Measurements from ENCODE around the gene HHAT.

Gene HHAT

DNA sequence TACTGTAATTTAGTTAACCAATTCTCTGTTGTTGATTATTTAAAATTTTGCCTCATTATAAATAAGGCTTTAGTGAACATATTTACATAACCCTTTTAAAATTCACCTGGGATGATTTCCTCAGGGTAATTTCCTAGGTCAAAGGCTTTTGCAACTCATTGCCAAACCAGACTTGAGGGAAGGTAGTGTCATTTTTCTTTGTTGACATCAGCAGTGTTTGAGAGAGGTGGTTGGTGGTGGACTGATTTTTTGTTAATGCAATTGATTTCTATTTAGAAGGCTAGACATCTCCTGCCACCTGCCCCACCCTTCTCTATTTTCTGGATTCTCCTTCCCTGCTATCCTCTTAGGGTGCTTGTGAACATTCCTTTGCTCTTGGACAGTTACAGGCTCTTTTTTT is 116.8 kb downstream of the HHAT start:
- H3K36me3 Mint-ChIP-seq (ENCODE audit: low read depth) = no peaks in the 10 kb centered on the region
- no peak overlapping the region for H3K4me3 Mint-ChIP-seq
- ATAC-seq = no peak
- DNase-seq = no peak
- no peaks in the 10 kb centered on the region for H3K9me3 Mint-ChIP-seq
- peaks cover 3% of the 10 kb centered on the region for H3K27me3 Mint-ChIP-seq
- H3K27ac Mint-ChIP-seq = no peak overlapping the region
- H3K4me1 Mint-ChIP-seq = peaks cover 34% of the 10 kb centered on the region

DNA sequence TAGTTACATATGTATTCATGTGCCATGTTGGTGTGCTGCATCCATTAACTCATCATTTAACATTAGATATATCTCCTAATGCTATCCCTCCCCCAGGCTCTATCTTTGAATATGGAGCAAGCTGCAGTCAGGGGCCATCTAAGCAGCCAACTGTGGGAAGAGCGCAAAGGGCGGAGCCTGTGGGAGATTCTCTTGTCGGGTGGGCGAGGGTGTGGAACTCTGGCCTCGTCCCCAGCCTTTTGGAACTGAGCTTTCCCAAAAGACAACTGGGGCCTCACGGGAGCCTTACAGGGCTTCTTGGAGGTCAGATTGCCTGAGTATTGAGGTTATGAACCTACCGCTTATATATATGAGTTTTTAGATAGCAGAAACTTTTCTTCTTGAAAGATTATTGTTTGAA is 117.2 kb downstream of the HHAT start:
- Mint-ChIP-seq H3K36me3 (ENCODE audit: low read depth) (no peaks in the 10 kb centered on the region), H3K4me1 (peaks cover 34% of the 10 kb centered on the region), H3K27ac (peak overlapping the region; percentile 83), H3K9me3 (no peaks in the 10 kb centered on the region), H3K4me3 (peak overlapping the region; percentile 40), H3K27me3 (peaks cover 3% of the 10 kb centered on the region)
- ATAC-seq = no peak
- DNase-seq = no peak

DNA sequence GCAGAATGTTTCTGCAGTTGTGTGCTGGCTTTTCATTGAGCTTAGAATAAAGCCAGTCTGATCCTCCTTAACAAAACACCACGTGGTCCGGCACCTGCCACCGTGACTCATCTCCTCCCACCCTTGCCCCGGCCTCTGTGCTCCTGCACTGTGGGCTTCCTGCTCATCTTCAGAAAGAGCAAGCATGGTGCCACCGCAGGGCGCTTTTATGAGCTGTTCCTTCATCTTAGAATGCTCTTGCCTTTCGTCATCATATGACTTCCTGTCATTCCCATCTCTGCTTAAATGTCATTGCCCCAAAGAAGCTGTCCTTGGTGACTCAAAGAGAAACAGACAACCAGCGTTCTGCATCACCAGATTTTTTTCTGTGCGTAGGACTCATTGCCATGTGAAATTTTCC is 117.8 kb downstream of the HHAT start:
- peaks cover 3% of the 10 kb centered on the region for H3K27me3 Mint-ChIP-seq
- peak; percentile 80 for DNase-seq
- H3K9me3 Mint-ChIP-seq = no peaks in the 10 kb centered on the region
- peak overlapping the region; percentile 83 for H3K27ac Mint-ChIP-seq
- H3K36me3 Mint-ChIP-seq (ENCODE audit: low read depth) = no peaks in the 10 kb centered on the region
- ATAC-seq = peak; percentile 100
- H3K4me1 Mint-ChIP-seq = peaks cover 34% of the 10 kb centered on the region
- H3K4me3 Mint-ChIP-seq = peak overlapping the region; percentile 40

- Mint-ChIP-seq H3K4me1 (peaks cover 34% of the 10 kb centered on the region), H3K4me3 (no peak overlapping the region), H3K36me3 (ENCODE audit: low read depth) (no peaks in the 10 kb centered on the region), H3K9me3 (no peaks in the 10 kb centered on the region), H3K27ac (peak overlapping the region; percentile 83), H3K27me3 (peaks cover 3% of the 10 kb centered on the region)
- no peak for ATAC-seq
- no peak for DNase-seq
Measured at GRCh38 chr1:210447456-210448057, 118.9 kb downstream of the HHAT start.

DNA sequence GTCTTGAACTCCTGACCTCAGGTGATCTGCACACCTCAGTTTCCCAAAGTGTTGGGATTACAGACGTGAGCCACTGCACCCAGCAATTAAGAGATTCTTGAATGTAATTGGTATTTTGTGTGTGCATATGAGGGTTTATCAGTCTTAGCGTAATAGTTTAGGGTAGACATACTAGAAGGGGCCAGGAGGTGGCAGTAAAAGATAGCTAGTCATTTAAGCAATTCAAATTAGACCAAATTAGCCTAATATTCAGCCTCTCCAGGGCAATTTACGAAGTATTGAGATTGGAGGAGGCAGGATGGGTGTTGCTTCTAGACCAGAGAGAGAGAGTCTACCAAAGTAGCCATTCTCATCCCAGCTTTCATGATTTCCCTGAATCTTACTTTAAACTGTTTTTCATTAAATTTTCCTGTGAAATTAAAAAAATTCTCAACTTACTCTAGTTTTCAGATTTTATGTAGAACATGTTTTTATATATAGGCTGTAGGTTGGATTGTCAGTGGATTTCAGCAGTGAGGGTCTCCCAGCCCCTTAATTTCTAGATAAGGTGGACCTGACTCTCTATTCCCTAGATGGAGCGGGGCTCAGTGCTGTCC is 119.7 kb downstream of the HHAT start:
- H3K4me3 Mint-ChIP-seq = no peak overlapping the region
- peak; percentile 19 for DNase-seq
- no peak for ATAC-seq
- peaks cover 3% of the 10 kb centered on the region for H3K27me3 Mint-ChIP-seq
- no peak overlapping the region for H3K27ac Mint-ChIP-seq
- no peaks in the 10 kb centered on the region for H3K9me3 Mint-ChIP-seq
- peaks cover 34% of the 10 kb centered on the region for H3K4me1 Mint-ChIP-seq
- H3K36me3 Mint-ChIP-seq (ENCODE audit: low read depth) = no peaks in the 10 kb centered on the region

DNA sequence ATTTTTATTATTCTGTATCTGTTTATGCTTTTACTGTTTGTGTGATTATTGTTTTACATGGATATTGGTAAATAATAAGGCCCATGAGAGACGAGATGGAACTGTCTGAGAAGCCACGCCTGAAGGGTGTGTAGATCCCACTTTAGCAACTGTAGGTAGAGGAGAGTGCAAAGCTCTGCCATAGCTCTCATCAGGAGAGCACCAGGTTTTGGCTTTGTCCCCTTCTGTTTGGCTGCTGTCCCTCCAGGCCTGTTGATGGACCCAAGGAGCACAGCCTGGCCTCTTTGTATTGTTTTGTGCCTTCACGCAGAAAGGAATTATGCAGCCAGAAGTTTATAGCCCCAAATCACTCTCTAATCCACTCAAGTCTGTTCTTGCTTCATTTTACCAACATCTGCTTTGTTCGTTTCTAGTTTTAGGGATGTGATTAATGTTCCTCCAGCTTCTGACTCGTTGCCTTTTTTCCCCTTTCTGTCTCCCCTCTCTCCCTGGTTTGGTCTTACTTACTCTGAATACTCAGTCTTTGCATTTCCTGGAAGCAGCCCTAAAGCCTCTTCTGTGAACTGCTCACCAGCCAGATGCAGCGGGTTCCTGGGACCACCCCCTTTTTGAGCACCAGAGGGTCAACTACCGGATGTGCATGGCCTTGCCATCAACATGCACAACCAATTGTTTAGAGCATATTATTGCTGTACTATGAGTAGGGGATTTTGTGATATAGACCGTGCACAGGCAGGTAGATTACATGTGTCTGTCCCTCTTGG is 127.3 kb downstream of the HHAT start:
- Mint-ChIP-seq H3K36me3 (ENCODE audit: low read depth) (no peaks in the 10 kb centered on the region), H3K27me3 (no peaks in the 10 kb centered on the region), H3K27ac (no peak overlapping the region), H3K4me1 (no peaks in the 10 kb centered on the region), H3K4me3 (no peak overlapping the region), H3K9me3 (no peaks in the 10 kb centered on the region)
- DNase-seq (no peak), ATAC-seq (no peak)

DNA sequence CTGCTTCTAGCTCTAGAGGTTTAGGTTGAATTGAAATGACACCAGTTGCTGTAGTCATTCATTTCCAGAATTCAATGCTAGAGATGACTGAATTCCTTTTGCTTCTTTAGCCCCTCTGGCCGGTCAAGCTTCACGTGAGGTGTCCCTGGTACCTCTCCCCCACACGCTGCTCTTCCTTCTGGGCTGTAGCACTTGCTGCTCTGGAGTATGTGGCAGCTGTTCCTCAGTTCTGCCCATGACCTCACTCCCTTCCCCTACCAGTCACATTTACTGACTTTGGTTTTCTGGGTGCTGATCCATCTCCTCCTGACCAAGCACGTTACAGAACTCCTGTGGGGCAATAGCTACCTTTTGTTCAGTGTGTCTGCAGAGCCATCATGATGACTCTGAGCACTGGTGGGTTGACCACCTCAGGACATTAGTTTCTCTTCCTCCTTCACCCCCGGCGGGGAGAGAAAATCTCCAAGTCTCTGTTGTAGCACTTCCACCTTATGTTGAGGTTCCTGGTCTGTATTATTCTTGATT is 128.1 kb downstream of the HHAT start:
- Mint-ChIP-seq H3K9me3 (no peaks in the 10 kb centered on the region), H3K4me3 (no peak overlapping the region), H3K27me3 (no peaks in the 10 kb centered on the region), H3K4me1 (no peaks in the 10 kb centered on the region), H3K27ac (no peak overlapping the region), H3K36me3 (ENCODE audit: low read depth) (no peaks in the 10 kb centered on the region)
- no peak for ATAC-seq
- no peak for DNase-seq

GRCh38 chr1:210457568-210457967 is 128.9 kb downstream of the HHAT start:
- Mint-ChIP-seq H3K4me3 (no peak overlapping the region), H3K9me3 (no peaks in the 10 kb centered on the region), H3K4me1 (no peaks in the 10 kb centered on the region), H3K27ac (no peak overlapping the region), H3K27me3 (no peaks in the 10 kb centered on the region), H3K36me3 (ENCODE audit: low read depth) (no peaks in the 10 kb centered on the region)
- DNase-seq (no peak), ATAC-seq (no peak)

GRCh38 chr1:210464519-210465039 is 135.9 kb downstream of the HHAT start:
- H3K27ac Mint-ChIP-seq = no peak overlapping the region
- H3K36me3 Mint-ChIP-seq (ENCODE audit: low read depth) = no peaks in the 10 kb centered on the region
- H3K4me3 Mint-ChIP-seq = no peak overlapping the region
- no peaks in the 10 kb centered on the region for H3K9me3 Mint-ChIP-seq
- ATAC-seq = peak; percentile 85
- H3K27me3 Mint-ChIP-seq = no peaks in the 10 kb centered on the region
- peaks cover 21% of the 10 kb centered on the region for H3K4me1 Mint-ChIP-seq
- no peak for DNase-seq

DNA sequence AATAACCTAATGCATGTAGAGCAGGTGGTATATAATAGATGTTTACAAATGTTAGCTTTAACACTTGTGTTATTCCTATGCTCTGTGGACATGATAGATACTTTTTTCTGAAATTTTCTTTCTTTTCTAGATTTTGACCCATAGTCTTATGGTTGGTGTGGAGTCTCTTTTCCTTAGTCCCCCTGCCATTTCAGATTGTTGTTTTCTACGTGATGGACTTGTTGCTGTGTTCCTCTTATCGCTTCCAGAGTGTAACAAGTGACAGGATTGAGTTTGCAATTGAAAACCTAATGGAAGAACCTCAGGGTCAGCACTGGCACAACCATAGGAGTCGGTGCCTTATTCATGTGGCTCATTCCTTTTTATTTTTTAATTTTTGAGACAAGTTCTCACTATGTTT is 136.4 kb downstream of the HHAT start:
- no peaks in the 10 kb centered on the region for H3K27me3 Mint-ChIP-seq
- no peaks in the 10 kb centered on the region for H3K9me3 Mint-ChIP-seq
- DNase-seq (no peak), ATAC-seq (no peak)
- H3K4me3 Mint-ChIP-seq = no peak overlapping the region
- H3K4me1 Mint-ChIP-seq = peaks cover 21% of the 10 kb centered on the region
- no peaks in the 10 kb centered on the region for H3K36me3 Mint-ChIP-seq (ENCODE audit: low read depth)
- H3K27ac Mint-ChIP-seq = no peak overlapping the region

DNA sequence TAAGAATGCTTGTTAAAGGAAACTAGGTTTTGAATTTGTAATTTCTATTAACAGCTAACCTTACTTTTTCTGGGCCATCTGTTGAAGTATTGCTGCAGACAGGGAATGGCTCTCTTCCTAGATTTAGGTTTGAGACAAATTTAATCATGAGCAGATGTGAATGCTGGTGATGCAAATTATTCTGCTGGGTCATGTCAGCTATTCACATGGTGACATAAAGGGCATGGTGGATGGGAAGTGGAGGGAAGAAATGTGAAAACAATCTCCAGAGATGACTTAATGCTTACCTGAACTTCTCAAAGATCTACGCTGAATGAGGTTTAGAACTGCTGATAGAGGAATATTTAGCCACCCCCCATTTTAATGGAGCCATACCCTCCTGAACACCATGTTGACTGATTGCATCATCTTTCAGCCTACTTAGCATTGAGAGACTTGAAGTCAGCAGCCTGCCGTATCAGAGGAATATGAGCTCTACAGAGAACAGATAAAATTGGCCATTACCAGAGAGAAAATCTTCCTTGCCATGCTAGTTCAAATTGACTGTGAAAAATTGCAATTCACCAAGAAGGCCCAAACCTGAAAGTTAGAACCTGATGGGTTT is 138.8 kb downstream of the HHAT start:
- Mint-ChIP-seq H3K27ac (no peak overlapping the region), H3K9me3 (no peaks in the 10 kb centered on the region), H3K27me3 (no peaks in the 10 kb centered on the region), H3K36me3 (ENCODE audit: low read depth) (no peaks in the 10 kb centered on the region), H3K4me1 (peaks cover 21% of the 10 kb centered on the region), H3K4me3 (no peak overlapping the region)
- no peak for DNase-seq
- ATAC-seq = no peak

DNA sequence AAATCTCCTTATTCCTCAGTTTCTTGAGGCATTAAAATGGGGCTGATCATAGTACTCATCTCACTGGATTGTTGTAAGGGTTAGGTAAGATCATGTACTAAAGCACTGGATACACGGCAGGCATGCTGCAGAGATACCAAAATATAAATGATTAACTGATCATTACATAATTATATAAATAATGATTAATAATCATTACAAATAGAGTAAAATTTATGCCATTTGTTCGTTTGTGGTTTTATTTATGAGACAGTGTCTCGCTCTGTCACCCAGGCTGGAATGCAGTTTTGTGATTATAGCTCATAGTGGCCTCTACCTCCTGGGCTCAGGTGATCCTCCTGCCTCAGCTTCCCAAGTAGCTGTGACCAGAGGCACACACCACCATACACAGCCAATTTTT is 140.7 kb downstream of the HHAT start:
- ATAC-seq = no peak
- Mint-ChIP-seq H3K27ac (no peak overlapping the region), H3K36me3 (ENCODE audit: low read depth) (no peaks in the 10 kb centered on the region), H3K27me3 (no peaks in the 10 kb centered on the region), H3K4me1 (peaks cover 11% of the 10 kb centered on the region), H3K4me3 (no peak overlapping the region), H3K9me3 (no peaks in the 10 kb centered on the region)
- DNase-seq = no peak

- no peaks in the 10 kb centered on the region for H3K4me1 Mint-ChIP-seq
- DNase-seq (no peak), ATAC-seq (no peak)
- H3K27ac Mint-ChIP-seq = no peak overlapping the region
- no peaks in the 10 kb centered on the region for H3K36me3 Mint-ChIP-seq (ENCODE audit: low read depth)
- no peaks in the 10 kb centered on the region for H3K9me3 Mint-ChIP-seq
- H3K27me3 Mint-ChIP-seq = no peaks in the 10 kb centered on the region
- H3K4me3 Mint-ChIP-seq = no peak overlapping the region
Measured at GRCh38 chr1:210475321-210475720, 146.6 kb downstream of the HHAT start.

GRCh38 chr1:210475806-210476205 is 147.1 kb downstream of the HHAT start:
- H3K9me3 Mint-ChIP-seq = no peaks in the 10 kb centered on the region
- no peaks in the 10 kb centered on the region for H3K27me3 Mint-ChIP-seq
- H3K27ac Mint-ChIP-seq = no peak overlapping the region
- DNase-seq (no peak), ATAC-seq (no peak)
- no peaks in the 10 kb centered on the region for H3K36me3 Mint-ChIP-seq (ENCODE audit: low read depth)
- no peaks in the 10 kb centered on the region for H3K4me1 Mint-ChIP-seq
- H3K4me3 Mint-ChIP-seq = no peak overlapping the region

All from activated naive CD8-positive, alpha-beta T cell treated with anti-CD3 and anti-CD28 coated beads, Interleukin-2, amount 50 U/mL, for 24 hours (primary cell).